HepG2 (cell line): ENCODE measurements around the gene NRL. TPM values are rescaled to one million over a fixed set of nuclear protein-coding genes. Genes with fewer than 3 reads are reported as not detected.

ENCODE experiments used
- CSRNP1 ChIP-seq: sonication (generic); formaldehyde crosslinking; IDR thresholded peaks from 2 replicates; pipeline ENCODE4 v1.8.1; 2023; ENCODE audit warnings: mild to moderate bottlenecking, missing genetic modification reagents
- DNMT3B ChIP-seq: conservative IDR thresholded peaks from 2 replicates; pipeline ENCODE4 v1.6.1; 2016; ENCODE audit warnings: missing biosample characterization, control low read depth
- MED1 ChIP-seq: sonication (generic); formaldehyde crosslinking; IDR thresholded peaks from 2 replicates; pipeline ENCODE4 v1.4.0; 2020; ENCODE audit warnings: missing genetic modification reagents
- NKX3-1 ChIP-seq: sonication (generic); formaldehyde crosslinking; IDR thresholded peaks from 2 replicates; pipeline ENCODE4 v1.5.0; 2020; ENCODE audit warnings: missing genetic modification reagents
- NONO ChIP-seq, 2 experiments: fragments of 450-650 bp in 1 of 2; sonication (generic) in 1 of 2; formaldehyde crosslinking in 1 of 2; IDR thresholded peaks in 1 of 2; conservative IDR thresholded peaks in 1 of 2; 2 replicates each; pipeline versions ENCODE4 v1.6.1 to v1.8.0; 2017 to 2022; ENCODE audit warnings: mild to moderate bottlenecking in 1 of 2, missing genetic modification reagents in 1 of 2, moderate library complexity in 1 of 2
- SALL2 ChIP-seq: sonication (generic); formaldehyde crosslinking; IDR thresholded peaks from 2 replicates; pipeline ENCODE4 v1.8.1; 2023; ENCODE audit warnings: mild to moderate bottlenecking, missing genetic modification reagents, inconsistent platforms
- ZNF205 ChIP-seq: IDR thresholded peaks from 2 replicates; pipeline ENCODE4 v1.6.1; 2018; ENCODE audit warnings: missing biosample characterization, missing genetic modification reagents
- ZNF24 ChIP-seq: fragments of 450-650 bp; IDR thresholded peaks from 2 replicates; pipeline ENCODE4 v1.6.1; 2017; ENCODE audit warnings: antibody characterized with exemption, mild to moderate bottlenecking
- ZNF367 ChIP-seq: sonication (generic); formaldehyde crosslinking; IDR thresholded peaks from 2 replicates; pipeline ENCODE4 v1.4.0; 2020; ENCODE audit warnings: missing genetic modification reagents, borderline replicate concordance
- ZNF430 ChIP-seq: sonication (generic); formaldehyde crosslinking; IDR thresholded peaks from 2 replicates; pipeline ENCODE4 v1.9.0; 2021; ENCODE audit warnings: mild to moderate bottlenecking, missing genetic modification reagents
- ZNF574 ChIP-seq: sonication (generic); formaldehyde crosslinking; IDR thresholded peaks from 2 replicates; pipeline ENCODE4 v1.4.0; 2020; ENCODE audit warnings: missing genetic modification reagents
- polyA plus RNA-seq, 8 experiments: library from polyadenylated mRNA; depleted of rRNA in 3 of 8; stranded (reverse) in 7 of 8; unstranded in 1 of 8; fragments of >200 nt; fragmentation: Illumina TruSeq in 4 of 8; extraction: Trizol in 4 of 8; gene quantifications; 2 replicates each; pipeline versions ENCODE4 v1.2.1 to v1.2.3, GENCODE V29; 2011 to 2016; ENCODE audit warnings: low read depth in 4 of 8, missing spikeins in 1 of 8, mixed read lengths in 1 of 8; ENCODE audit not compliant: insufficient read depth in 1 of 8
- total RNA-seq, 5 experiments: library from RNA; depleted of rRNA; stranded (reverse); fragments of >200 nt; fragmentation: Illumina TruSeq; extraction: Trizol; gene quantifications; 2 replicates each; pipeline ENCODE4 v1.2.3, GENCODE V29; 2016; ENCODE audit warnings: low read depth in 1 of 5
- TF ChIP-seq, protein P1 (sequence below): sonication (generic); formaldehyde crosslinking; IDR thresholded peaks from 2 replicates; pipeline ENCODE4 v1.4.0; 2020; ENCODE audit warnings: mild to moderate bottlenecking, missing genetic modification reagents, borderline replicate concordance
- TF ChIP-seq, protein P2 (sequence below): sonication (generic); formaldehyde crosslinking; IDR thresholded peaks from one replicate; pipeline ENCODE4 v1.5.1; 2020; ENCODE audit warnings: mild to moderate bottlenecking, missing genetic modification reagents; ENCODE audit errors: not compliant biosample characterization

Gene NRL
- total and polyA plus RNA-seq, 2 of the 13 experiments (the other 11 are each of a cell fraction or from before 2014, with no cell fraction given), result 2.5 to 4.7 TPM

DNA sequence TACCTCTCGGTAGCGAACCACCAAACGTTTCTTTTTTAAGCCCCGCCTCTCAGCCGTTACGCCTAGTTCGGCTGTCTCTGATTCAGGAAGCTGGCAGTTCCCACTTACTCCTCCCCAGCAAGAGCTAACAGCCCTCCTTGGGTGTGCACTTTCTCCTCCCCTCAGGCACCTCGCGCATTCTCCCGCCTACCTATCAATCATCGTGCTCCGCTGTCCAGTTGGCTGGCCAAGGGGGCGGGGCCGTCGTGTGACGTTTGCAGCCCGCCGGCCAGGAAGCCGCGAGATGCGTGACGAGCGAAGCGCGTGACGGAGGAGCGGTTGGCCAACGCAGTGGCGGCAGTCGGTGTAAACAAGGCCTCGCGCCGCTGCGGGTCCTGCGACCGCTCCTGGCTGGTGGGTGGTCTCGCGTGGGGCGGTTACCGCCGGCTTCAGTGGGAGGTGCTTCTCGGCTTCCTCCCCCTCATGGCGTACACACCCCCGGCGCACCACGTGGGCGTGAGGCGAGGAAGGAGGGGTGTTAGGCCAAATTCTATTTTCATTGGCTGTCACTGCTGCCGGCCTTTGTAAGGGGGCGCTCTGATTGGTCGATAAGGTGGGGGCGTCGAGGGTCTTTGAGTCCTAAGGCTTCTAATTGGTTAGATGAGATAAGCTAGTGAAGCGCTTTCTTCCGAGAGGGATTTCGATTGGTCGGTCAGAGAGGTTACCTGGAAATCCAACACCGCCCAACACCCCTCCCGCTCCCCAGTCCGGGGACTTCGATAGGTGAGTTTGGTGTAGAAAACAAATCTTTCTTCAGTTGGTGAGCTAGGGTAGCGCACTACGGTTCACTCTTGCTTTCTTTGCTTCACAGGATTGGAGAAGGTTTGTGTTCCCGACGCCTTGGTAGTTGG lies at the start of gene NRL, which contains the start of gene DCAF11 (continued):
- TF ChIP-seq, protein P1, sequence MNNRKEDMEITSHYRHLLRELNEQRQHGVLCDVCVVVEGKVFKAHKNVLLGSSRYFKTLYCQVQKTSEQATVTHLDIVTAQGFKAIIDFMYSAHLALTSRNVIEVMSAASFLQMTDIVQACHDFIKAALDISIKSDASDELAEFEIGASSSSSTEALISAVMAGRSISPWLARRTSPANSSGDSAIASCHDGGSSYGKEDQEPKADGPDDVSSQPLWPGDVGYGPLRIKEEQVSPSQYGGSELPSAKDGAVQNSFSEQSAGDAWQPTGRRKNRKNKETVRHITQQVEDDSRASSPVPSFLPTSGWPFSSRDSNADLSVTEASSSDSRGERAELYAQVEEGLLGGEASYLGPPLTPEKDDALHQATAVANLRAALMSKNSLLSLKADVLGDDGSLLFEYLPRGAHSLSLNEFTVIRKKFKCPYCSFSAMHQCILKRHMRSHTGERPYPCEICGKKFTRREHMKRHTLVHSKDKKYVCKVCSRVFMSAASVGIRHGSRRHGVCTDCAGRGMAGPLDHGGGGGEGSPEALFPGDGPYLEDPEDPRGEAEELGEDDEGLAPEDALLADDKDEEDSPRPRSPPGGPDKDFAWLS (CRISPR knock-in tag), result no peak; the same call in 1 of the 2 replicates
- TF ChIP-seq MED1, result peak; percentile 90
- no peak for TF ChIP-seq NONO (IDR thresholded peaks at IDR 0.05)
- TF ChIP-seq NONO (CRISPR knock-in tag; conservative IDR thresholded peaks at IDR 0.05), result no peak
- peak; percentile 98 for TF ChIP-seq ZNF430 (CRISPR knock-in tag)
- TF ChIP-seq ZNF205 (CRISPR knock-in tag), result no peak; the same call in 1 of the 2 replicates
- TF ChIP-seq, protein P2, sequence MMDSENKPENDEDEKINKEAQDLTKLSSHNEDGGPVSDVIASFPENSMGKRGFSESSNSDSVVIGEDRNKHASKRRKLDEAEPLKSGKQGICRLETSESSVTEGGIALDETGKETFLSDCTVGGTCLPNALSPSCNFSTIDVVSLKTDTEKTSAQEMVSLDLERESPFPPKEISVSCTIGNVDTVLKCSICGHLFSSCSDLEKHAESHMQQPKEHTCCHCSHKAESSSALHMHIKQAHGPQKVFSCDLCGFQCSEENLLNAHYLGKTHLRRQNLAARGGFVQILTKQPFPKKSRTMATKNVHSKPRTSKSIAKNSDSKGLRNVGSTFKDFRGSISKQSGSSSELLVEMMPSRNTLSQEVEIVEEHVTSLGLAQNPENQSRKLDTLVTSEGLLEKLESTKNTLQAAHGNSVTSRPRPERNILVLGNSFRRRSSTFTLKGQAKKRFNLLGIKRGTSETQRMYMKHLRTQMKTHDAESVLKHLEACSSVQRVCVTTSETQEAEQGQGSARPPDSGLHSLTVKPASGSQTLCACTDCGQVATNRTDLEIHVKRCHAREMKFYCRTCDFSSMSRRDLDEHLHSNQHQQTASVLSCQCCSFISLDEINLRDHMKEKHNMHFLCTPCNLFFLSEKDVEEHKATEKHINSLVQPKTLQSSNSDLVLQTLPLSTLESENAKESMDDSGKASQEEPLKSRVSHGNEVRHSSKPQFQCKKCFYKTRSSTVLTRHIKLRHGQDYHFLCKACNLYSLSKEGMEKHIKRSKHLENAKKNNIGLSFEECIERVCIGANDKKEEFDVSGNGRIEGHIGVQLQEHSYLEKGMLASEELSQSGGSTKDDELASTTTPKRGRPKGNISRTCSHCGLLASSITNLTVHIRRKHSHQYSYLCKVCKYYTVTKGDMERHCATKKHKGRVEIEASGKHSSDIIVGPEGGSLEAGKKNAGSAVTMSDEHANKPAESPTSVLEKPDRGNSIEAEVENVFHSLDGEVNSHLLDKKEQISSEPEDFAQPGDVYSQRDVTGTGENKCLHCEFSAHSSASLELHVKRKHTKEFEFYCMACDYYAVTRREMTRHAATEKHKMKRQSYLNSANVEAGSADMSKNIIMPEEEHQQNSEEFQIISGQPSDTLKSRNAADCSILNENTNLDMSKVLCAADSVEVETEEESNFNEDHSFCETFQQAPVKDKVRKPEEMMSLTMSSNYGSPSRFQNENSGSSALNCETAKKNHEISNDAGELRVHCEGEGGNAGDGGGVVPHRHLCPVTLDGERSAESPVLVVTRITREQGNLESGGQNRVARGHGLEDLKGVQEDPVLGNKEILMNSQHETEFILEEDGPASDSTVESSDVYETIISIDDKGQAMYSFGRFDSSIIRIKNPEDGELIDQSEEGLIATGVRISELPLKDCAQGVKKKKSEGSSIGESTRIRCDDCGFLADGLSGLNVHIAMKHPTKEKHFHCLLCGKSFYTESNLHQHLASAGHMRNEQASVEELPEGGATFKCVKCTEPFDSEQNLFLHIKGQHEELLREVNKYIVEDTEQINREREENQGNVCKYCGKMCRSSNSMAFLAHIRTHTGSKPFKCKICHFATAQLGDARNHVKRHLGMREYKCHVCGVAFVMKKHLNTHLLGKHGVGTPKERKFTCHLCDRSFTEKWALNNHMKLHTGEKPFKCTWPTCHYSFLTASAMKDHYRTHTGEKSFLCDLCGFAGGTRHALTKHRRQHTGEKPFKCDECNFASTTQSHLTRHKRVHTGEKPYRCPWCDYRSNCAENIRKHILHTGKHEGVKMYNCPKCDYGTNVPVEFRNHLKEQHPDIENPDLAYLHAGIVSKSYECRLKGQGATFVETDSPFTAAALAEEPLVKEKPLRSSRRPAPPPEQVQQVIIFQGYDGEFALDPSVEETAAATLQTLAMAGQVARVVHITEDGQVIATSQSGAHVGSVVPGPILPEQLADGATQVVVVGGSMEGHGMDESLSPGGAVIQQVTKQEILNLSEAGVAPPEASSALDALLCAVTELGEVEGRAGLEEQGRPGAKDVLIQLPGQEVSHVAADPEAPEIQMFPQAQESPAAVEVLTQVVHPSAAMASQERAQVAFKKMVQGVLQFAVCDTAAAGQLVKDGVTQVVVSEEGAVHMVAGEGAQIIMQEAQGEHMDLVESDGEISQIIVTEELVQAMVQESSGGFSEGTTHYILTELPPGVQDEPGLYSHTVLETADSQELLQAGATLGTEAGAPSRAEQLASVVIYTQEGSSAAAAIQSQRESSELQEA (CRISPR knock-in tag), result peak; percentile 82
- peak; percentile 64; the same call in 1 of the 2 replicates for TF ChIP-seq ZNF24
- peak; percentile 59; the same call in 1 of the 2 replicates for TF ChIP-seq DNMT3B (CRISPR knock-in tag)
- TF ChIP-seq ZNF574, result peak; percentile 88
- peak; percentile 99 for TF ChIP-seq CSRNP1
- TF ChIP-seq SALL2 (CRISPR knock-in tag), result peak; percentile 91; the same call in 1 of the 2 replicates
- TF ChIP-seq NKX3-1 (CRISPR knock-in tag), result peak; percentile 97
- no peak; the same call in 1 of the 2 replicates for TF ChIP-seq ZNF367 (CRISPR knock-in tag)
